Sigmoid colon (tissue), 7 donors: ENCODE results near the gene SLC17A9. TPM values are rescaled to one million over a fixed set of nuclear protein-coding genes. Genes with fewer than 3 reads are reported as not detected.

Experiments
- DNase-seq: peaks from one replicate; pipeline ENCODE4 v3.0.0-alpha.2; 2019
- H3K27ac ChIP-seq, 4 donors: fragments of 200-600 bp; sonication (generic); one replicate each; pipeline ENCODE4 v1.5.1; 2016 to 2019; ENCODE audit warnings: mild to moderate bottlenecking in 1 of 4
- H3K27me3 ChIP-seq, 3 donors: fragments of 200-600 bp; sonication (generic); one replicate each; pipeline ENCODE4 v1.5.1; 2019; ENCODE audit warnings: mild to moderate bottlenecking in 1 of 3
- H3K36me3 ChIP-seq, 4 donors: fragments of 200-600 bp; sonication (generic); one replicate each; pipeline ENCODE4 v1.5.1; 2016 to 2019
- H3K4me1 ChIP-seq, 4 donors: fragments of 200-600 bp; sonication (generic); one replicate each; pipeline ENCODE4 v1.5.1; 2017 to 2019
- H3K4me3 ChIP-seq, 4 donors: fragments of 200-600 bp; sonication (generic); one replicate each; pipeline ENCODE4 v1.5.1; 2017 to 2019; ENCODE audit warnings: mild to moderate bottlenecking in 2 of 4, moderate library complexity in 1 of 4
- H3K9me3 ChIP-seq, 4 donors: fragments of 200-600 bp in 3 of 4; sonication (generic) in 3 of 4; one replicate each; pipeline versions ENCODE4 v1.5.1 to v1.6.1; 2013 to 2019
- EP300 ChIP-seq, 4 donors: sonication (generic); formaldehyde crosslinking; IDR thresholded peaks; one replicate each; pipeline ENCODE4 v1.6.1; 2017; ENCODE audit warnings: antibody characterized with exemption in 4 of 4
- POLR2A ChIP-seq, 2 donors: fragments of 450-650 bp; IDR thresholded peaks; one replicate each; pipeline ENCODE4 v1.6.1; 2016; ENCODE audit warnings: antibody characterized with exemption in 2 of 2, mild to moderate bottlenecking in 2 of 2, moderate library complexity in 2 of 2
- POLR2AphosphoS5 ChIP-seq, 4 donors: sonication (generic); formaldehyde crosslinking; IDR thresholded peaks; one replicate each; pipeline ENCODE4 v1.6.1; 2017; ENCODE audit warnings: antibody characterized with exemption in 4 of 4
- WGBS, 2 donors: extraction: QIAGEN DNeasy Blood & Tissue Kit; methylation state at CpG; one replicate each; pipeline ENCODE4 v1.1.7; 2013; 5-methylcytosine and 5-hydroxymethylcytosine counted together
- intact Hi-C: fragments of 100-400 bp; cut with DNase I; formaldehyde crosslinking; loops from one replicate; pipeline ENCODE4 v1.15.1; 2023
- polyA plus RNA-seq, 3 donors: library from polyadenylated mRNA; stranded (reverse); fragments of 200-250 nt; gene quantifications; one replicate each; pipeline ENCODE4 v1.2.3, GENCODE V29; 2013
- total RNA-seq, 4 donors: library from RNA; depleted of rRNA; stranded (reverse); fragments of >200 nt; gene quantifications; one replicate each; pipeline ENCODE4 v1.1.0, GENCODE V29; 2016
- TF ChIP-seq, protein P1 (sequence below), 4 experiments: fragments of 450-650 bp in 3 of 4; fragments of 200-600 bp in 1 of 4; IDR thresholded peaks; one replicate each; pipeline ENCODE4 v1.5.1; 2016 to 2019; ENCODE audit warnings: antibody characterized with exemption in 4 of 4, mild to moderate bottlenecking in 3 of 4, moderate library complexity in 2 of 4
- donor health status: healthy with polysubstance abuse.
- donor health status: Bipolar disorder and iron deficiency.
- donor health status: healthy.

SLC17A9 gene
- total and polyA plus RNA-seq, 7 donors = 0.60 to 15.4 (median 2.9) TPM

- DNase-seq = no peak
- WGBS, 2 donors = 57 to 74% methylated on average over 3 of the region's 3 CpGs
- peaks cover 0 to 20% (median 0%) of the 10 kb centered on the region in 4 donors for H3K36me3 ChIP-seq
- H3K4me1 ChIP-seq = peaks cover 0 to 47% (median 40%) of the 10 kb centered on the region in 4 donors
- H3K27ac ChIP-seq = no peak overlapping the region
- H3K9me3 ChIP-seq = no peaks in the 10 kb centered on the region
- no peak for TF ChIP-seq EP300 (IDR thresholded peaks at IDR 0.05)
- no peak for TF ChIP-seq POLR2A (IDR thresholded peaks at IDR 0.05)
- TF ChIP-seq POLR2AphosphoS5 (IDR thresholded peaks at IDR 0.05) = no peak
- TF ChIP-seq, protein P1, sequence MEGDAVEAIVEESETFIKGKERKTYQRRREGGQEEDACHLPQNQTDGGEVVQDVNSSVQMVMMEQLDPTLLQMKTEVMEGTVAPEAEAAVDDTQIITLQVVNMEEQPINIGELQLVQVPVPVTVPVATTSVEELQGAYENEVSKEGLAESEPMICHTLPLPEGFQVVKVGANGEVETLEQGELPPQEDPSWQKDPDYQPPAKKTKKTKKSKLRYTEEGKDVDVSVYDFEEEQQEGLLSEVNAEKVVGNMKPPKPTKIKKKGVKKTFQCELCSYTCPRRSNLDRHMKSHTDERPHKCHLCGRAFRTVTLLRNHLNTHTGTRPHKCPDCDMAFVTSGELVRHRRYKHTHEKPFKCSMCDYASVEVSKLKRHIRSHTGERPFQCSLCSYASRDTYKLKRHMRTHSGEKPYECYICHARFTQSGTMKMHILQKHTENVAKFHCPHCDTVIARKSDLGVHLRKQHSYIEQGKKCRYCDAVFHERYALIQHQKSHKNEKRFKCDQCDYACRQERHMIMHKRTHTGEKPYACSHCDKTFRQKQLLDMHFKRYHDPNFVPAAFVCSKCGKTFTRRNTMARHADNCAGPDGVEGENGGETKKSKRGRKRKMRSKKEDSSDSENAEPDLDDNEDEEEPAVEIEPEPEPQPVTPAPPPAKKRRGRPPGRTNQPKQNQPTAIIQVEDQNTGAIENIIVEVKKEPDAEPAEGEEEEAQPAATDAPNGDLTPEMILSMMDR (IDR thresholded peaks at IDR 0.05) = no peak
- H3K4me3 ChIP-seq = no peak overlapping the region
- no peaks in the 10 kb centered on the region for H3K27me3 ChIP-seq
- intact Hi-C loops = loop anchor here (10.0 kb wide), 1 partner anchor 279 kb away; no protein-coding TSS in a partner anchor
These were observed 18.5 kb upstream of the SLC17A9 start for GRCh38 chr20:62933966-62934365.

DNA sequence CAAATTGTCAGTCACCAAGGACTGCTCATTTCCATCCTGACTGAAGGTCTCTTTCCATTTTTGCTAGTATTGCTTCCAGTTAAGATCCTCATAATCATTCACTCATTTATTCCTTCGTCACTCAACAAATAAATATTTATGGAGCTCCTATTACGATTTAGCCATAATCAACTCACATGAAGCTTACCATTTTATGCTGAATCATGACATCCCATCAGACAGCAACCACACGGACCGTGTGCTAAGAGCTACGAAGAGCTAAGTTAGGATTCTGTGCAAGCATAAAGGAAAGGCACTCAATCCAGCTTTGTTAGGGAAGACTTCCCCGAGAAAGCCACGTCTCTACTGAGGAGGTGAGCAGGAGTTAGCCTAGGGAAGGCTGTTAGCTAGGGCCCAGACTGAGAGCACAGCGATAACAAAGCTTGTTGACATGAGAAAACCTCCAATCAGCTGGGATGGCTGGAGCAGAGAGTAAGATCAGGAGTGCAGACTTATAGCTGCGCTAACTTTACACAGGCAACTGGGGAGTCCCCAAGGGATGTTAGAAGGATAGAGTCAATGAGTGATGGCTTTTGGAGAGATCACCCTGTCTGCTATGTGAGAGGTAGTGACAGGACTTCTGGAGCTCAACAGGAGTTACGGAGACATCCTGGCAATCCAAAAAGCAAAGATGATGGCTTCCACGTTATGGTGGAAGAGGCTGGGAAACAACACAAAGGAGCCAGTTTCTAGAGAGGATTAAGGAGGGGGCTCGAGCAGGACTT, 17.1 kb upstream of the SLC17A9 start:
- no peak for DNase-seq
- H3K27ac ChIP-seq = no peak overlapping the region
- TF ChIP-seq EP300 (IDR thresholded peaks at IDR 0.05) = no peak
- TF ChIP-seq POLR2A (IDR thresholded peaks at IDR 0.05) = no peak
- no peak for TF ChIP-seq POLR2AphosphoS5 (IDR thresholded peaks at IDR 0.05)
- TF ChIP-seq, protein P1 (IDR thresholded peaks at IDR 0.05) = no peak
- H3K36me3 ChIP-seq = peaks cover 0 to 20% (median 0%) of the 10 kb centered on the region in 4 donors
- intact Hi-C loops = loop anchor here (5.0 to 10.0 kb wide), 2 partner anchors 33 to 281 kb away; no protein-coding TSS in a partner anchor
- no peaks in the 10 kb centered on the region for H3K9me3 ChIP-seq
- 87 to 88% methylated on average over 12 of the region's 12 CpGs for WGBS, 2 donors
- peaks cover 0 to 49% (median 42%) of the 10 kb centered on the region in 4 donors for H3K4me1 ChIP-seq
- no peaks in the 10 kb centered on the region for H3K27me3 ChIP-seq
- H3K4me3 ChIP-seq = no peak overlapping the region

DNA sequence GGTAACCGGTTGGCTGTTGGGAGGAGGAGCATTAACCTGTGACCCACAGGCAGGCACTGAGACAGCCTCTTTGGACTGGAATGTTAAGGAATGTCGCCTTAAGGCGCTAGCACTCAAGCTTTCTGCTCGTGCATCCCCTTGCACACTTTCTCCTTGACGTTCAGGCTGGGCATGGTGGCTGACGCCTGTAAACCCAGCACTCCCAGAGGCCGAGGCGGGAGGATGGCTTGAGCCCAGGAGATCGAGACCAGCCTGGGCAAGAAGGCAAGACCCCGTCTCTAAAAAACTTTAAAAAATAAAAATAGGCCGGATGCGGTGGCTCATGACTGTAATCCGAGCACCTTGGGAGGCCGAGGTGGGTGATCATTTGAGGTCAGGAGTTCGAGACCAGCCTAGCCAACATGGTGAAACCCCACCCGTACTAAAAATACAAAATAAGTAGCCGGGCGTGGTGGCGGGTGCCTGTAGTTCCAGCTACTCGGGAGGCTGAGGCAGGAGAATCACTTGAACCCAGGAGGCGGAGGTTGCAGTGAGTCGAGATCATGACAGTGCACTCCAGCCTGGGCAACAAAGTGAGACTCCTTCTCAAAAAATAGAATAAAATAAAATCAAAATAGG, 16.4 kb upstream of the SLC17A9 start:
- TF ChIP-seq POLR2AphosphoS5 (IDR thresholded peaks at IDR 0.05) (no peak), POLR2A (IDR thresholded peaks at IDR 0.05) (no peak), EP300 (IDR thresholded peaks at IDR 0.05) (no peak)
- TF ChIP-seq, protein P1 (IDR thresholded peaks at IDR 0.05) = no peak
- H3K27ac ChIP-seq = no peak overlapping the region
- H3K36me3 ChIP-seq = peaks cover 0 to 20% (median 0%) of the 10 kb centered on the region in 4 donors
- H3K4me3 ChIP-seq = peak overlapping the region in 1 of 4 donors; percentile 94
- no peaks in the 10 kb centered on the region for H3K27me3 ChIP-seq
- DNase-seq = no peak
- peaks cover 0 to 54% (median 47%) of the 10 kb centered on the region in 4 donors for H3K4me1 ChIP-seq
- 89 to 93% methylated on average over 22 of the region's 22 CpGs for WGBS, 2 donors
- intact Hi-C loops = loop anchor here (5.0 to 10.0 kb wide), 2 partner anchors 34 to 281 kb away; no protein-coding TSS in a partner anchor
- no peaks in the 10 kb centered on the region for H3K9me3 ChIP-seq

- 0% methylated on average over 92 of the region's 92 CpGs for WGBS, 2 donors
- TF ChIP-seq POLR2A (IDR thresholded peaks at IDR 0.05) = peak; percentile 78 to 80
- TF ChIP-seq, protein P1 (IDR thresholded peaks at IDR 0.05) = no peak
- peak; percentile 95 to 97 (median 96) for TF ChIP-seq POLR2AphosphoS5 (IDR thresholded peaks at IDR 0.05)
- TF ChIP-seq EP300 (IDR thresholded peaks at IDR 0.05) = peak in 2 of 4 donors; percentile 21 to 81
- Histone ChIP-seq H3K27ac (peak overlapping the region; percentile 89 to 99 (median 94)), H3K9me3 (no peaks in the 10 kb centered on the region), H3K27me3 (no peaks in the 10 kb centered on the region), H3K4me1 (peaks cover 0 to 68% (median 56%) of the 10 kb centered on the region in 4 donors), H3K4me3 (peak overlapping the region; percentile 72 to 94 (median 80)), H3K36me3 (peaks cover 0 to 31% (median 2%) of the 10 kb centered on the region in 4 donors)
- peak; percentile 98 for DNase-seq
- intact Hi-C loops = loop anchor here (5.0 to 10.0 kb wide), 2 partner anchors 35 to 283 kb away; no protein-coding TSS in a partner anchor
These were observed 15.0 kb upstream of the SLC17A9 start for GRCh38 chr20:62937268-62938104.
